ENCODE measurements around the gene KRTAP10-6. TPM values are rescaled to one million over a fixed set of nuclear protein-coding genes. Genes with fewer than 3 reads are reported as not detected.

Gene KRTAP10-6
- total RNA-seq, 2 experiments from 2014 or later, result not detected

DNA sequence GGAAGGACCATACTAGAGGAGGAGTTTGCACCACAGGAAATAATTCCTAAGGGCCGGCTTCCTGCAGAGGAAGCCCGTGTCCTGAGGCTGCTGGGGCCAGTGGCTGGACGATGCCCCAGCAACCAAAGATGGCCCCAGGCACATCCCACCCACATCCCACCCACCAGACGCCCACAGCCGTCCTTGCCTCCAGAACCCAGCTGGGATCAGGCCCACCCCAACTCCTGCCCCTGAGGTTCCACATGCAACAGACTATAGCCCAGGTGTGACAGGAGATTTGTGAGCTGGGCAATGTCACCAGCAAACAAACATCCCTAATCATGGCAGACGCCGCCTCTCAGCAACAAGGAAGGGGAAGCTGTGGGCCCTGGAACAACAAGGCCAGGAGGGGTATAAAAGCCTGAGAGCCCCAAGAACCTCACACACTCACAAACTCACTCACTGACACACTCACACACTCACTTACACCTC is 34.4 kb upstream of the KRTAP10-6 start, which contains the start of gene KRTAP10-9:
Gene KRTAP10-9 (plus strand): TSS at position 421 of the 471 bp plus-strand sequence. CDS start 79 bp downstream, outside the sequence.
- H3K27ac Mint-ChIP-seq, result no peak within 1 kb of the TSS
- CTCF ChIA-PET, result no interaction called here

DNA sequence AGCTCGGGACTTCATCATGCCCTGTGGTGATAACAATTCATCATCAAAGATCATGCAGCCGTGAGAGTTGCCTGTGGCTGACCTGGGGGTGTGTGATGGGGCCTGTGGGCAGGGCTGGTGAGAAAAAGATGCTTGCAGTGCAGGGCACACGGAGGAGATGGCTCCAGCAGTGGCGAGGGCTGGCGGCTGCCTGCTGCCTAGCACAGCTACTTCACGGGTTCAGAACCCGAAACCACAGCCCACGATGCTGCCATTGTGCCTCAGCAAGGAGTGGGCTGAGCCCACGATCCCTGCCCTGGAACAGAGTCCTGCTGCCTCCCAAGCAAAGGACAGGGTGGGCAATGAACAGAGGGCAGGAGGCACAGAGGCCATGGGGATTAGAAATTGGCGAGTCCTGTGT is 34.0 kb upstream of the KRTAP10-6 start:
- Mint-ChIP-seq H3K27me3 (no peaks in the 10 kb centered on the region), H3K27ac (no peak overlapping the region), H3K9me3 (peaks cover 21% of the 10 kb centered on the region), H3K4me1 (ENCODE audit: low read depth) (peaks cover 25% of the 10 kb centered on the region), H3K36me3 (ENCODE audit: low read depth) (peaks cover 45% of the 10 kb centered on the region), H3K4me3 (no peak overlapping the region)
- DNase-seq (peak in 1 of 14 experiments; percentile 68), ATAC-seq (ENCODE audit: poor library complexity) (no peak)
- ChIA-PET CTCF (no interaction called here), POLR2A (no interaction called here)
- peaks cover 47% of the 10 kb centered on the region for H3K4me1 ChIP-seq (ENCODE audit: insufficient read depth, low read length)
- TF ChIP-seq, protein P1, sequence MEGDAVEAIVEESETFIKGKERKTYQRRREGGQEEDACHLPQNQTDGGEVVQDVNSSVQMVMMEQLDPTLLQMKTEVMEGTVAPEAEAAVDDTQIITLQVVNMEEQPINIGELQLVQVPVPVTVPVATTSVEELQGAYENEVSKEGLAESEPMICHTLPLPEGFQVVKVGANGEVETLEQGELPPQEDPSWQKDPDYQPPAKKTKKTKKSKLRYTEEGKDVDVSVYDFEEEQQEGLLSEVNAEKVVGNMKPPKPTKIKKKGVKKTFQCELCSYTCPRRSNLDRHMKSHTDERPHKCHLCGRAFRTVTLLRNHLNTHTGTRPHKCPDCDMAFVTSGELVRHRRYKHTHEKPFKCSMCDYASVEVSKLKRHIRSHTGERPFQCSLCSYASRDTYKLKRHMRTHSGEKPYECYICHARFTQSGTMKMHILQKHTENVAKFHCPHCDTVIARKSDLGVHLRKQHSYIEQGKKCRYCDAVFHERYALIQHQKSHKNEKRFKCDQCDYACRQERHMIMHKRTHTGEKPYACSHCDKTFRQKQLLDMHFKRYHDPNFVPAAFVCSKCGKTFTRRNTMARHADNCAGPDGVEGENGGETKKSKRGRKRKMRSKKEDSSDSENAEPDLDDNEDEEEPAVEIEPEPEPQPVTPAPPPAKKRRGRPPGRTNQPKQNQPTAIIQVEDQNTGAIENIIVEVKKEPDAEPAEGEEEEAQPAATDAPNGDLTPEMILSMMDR (IDR thresholded peaks at IDR 0.05), result no peak
- no peak overlapping the region for H3K4me3 ChIP-seq (ENCODE audit: low read length)
- no peaks in the 10 kb centered on the region for H3K27me3 ChIP-seq (ENCODE audit: control insufficient read depth in 1 of 2, insufficient read depth in 2 of 2, low read length in 2 of 2)
- no peaks in the 10 kb centered on the region for H3K36me3 ChIP-seq (ENCODE audit: insufficient read depth, low read length)
- no peak overlapping the region for H3K27ac ChIP-seq (ENCODE audit: low read depth in 1 of 2, low read length in 2 of 2)
- intact Hi-C loops (cut with DNase I, micrococcal nuclease), result no loop called here
- peaks cover 29 to 37% of the 10 kb centered on the region in 2 experiments for H3K9me3 ChIP-seq (ENCODE audit: control insufficient read depth in 1 of 2, insufficient read depth in 1 of 2, low read length in 2 of 2)

More for the DNA sequence above, 34.4 kb upstream of the KRTAP10-6 start, which contains the start of gene KRTAP10-9:
- Mint-ChIP-seq H3K4me3 (no peak within 1 kb of the TSS), H3K4me1 (ENCODE audit: low read depth) (peaks cover 25% of the 10 kb centered on the region), H3K9me3 (peaks cover 21% of the 10 kb centered on the region), H3K27me3 (no peaks in the 10 kb centered on the region), H3K36me3 (ENCODE audit: low read depth) (peaks cover 44% of the 10 kb centered on the region)
- ATAC-seq (ENCODE audit: poor library complexity) (no peak), DNase-seq (no peak)
- Histone ChIP-seq H3K27me3 (ENCODE audit: control insufficient read depth in 1 of 2, insufficient read depth in 2 of 2, low read length in 2 of 2) (no peaks in the 10 kb centered on the region), H3K4me1 (ENCODE audit: insufficient read depth, low read length) (peaks cover 47% of the 10 kb centered on the region), H3K4me3 (ENCODE audit: low read length) (no peak within 1 kb of the TSS), H3K36me3 (ENCODE audit: insufficient read depth, low read length) (no peaks in the 10 kb centered on the region), H3K9me3 (ENCODE audit: control insufficient read depth in 1 of 2, insufficient read depth in 1 of 2, low read length in 2 of 2) (peaks cover 33 to 39% of the 10 kb centered on the region in 2 experiments), H3K27ac (ENCODE audit: low read depth in 1 of 2, low read length in 2 of 2) (no peak within 1 kb of the TSS)
- intact Hi-C loops (cut with DNase I, micrococcal nuclease), result no loop called here
- POLR2A ChIA-PET, result no interaction called here
- TF ChIP-seq, protein P1 (IDR thresholded peaks at IDR 0.05), result no peak

DNA sequence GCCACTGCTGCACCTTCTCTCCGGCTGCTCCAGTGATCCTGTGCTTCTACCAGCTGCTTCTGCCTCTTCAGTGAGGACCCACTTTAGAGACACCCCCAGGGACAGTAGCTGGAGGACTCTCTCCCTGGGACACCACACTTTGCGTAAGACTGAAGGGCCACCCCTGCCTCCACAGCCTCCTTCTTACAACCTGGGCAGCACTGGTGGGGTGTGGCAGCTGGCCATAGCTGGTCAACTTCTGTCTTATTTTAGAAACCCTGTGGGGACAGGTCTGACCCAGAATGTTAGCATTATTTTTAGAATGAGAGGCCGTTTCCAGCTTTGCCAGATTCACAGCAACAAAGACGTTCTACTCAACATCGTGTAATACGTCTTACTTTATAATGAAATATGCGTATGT is 33.5 kb upstream of the KRTAP10-6 start:
- H3K27me3 ChIP-seq (ENCODE audit: control insufficient read depth in 1 of 2, insufficient read depth in 2 of 2, low read length in 2 of 2), result no peaks in the 10 kb centered on the region
- Mint-ChIP-seq H3K4me1 (ENCODE audit: low read depth) (peaks cover 23% of the 10 kb centered on the region), H3K27me3 (no peaks in the 10 kb centered on the region), H3K9me3 (peaks cover 22% of the 10 kb centered on the region), H3K27ac (no peak overlapping the region), H3K4me3 (no peak overlapping the region), H3K36me3 (ENCODE audit: low read depth) (peaks cover 43% of the 10 kb centered on the region)
- H3K4me1 ChIP-seq (ENCODE audit: insufficient read depth, low read length), result peaks cover 46% of the 10 kb centered on the region
- DNase-seq, result no peak
- peaks cover 24 to 36% of the 10 kb centered on the region in 2 experiments for H3K9me3 ChIP-seq (ENCODE audit: control insufficient read depth in 1 of 2, insufficient read depth in 1 of 2, low read length in 2 of 2)
- intact Hi-C loops (cut with DNase I, micrococcal nuclease), result no loop called here
- TF ChIP-seq, protein P1 (IDR thresholded peaks at IDR 0.05), result no peak
- H3K36me3 ChIP-seq (ENCODE audit: insufficient read depth, low read length), result no peaks in the 10 kb centered on the region
- ChIA-PET CTCF (no interaction called here), POLR2A (no interaction called here)
- ATAC-seq (ENCODE audit: poor library complexity), result no peak
- H3K27ac ChIP-seq (ENCODE audit: low read depth in 1 of 2, low read length in 2 of 2), result no peak overlapping the region
- no peak overlapping the region for H3K4me3 ChIP-seq (ENCODE audit: low read length)

Data from CD4-positive, alpha-beta T cell (primary cell).